Measurements from ENCODE around the gene KRT33A.

DNA sequence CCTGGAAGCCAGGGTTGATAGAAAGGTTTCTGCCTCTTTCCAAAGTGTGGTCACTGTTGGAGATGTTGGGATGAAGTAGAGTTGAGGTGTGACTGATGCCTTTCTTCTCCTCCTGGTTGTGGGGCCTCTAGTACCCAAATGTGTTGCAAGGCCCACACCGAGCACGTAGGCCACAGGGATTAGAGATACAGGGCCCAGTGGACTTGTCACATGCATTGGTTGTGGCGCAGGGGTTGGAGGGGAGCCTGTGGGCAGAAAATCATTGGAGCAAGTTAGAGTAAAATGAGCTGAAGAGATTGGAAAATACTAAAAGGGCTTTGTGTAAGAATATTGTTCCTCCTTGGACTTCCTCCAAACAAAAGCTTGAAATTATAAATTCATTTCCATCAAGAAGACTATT is 4.6 kb downstream of the KRT33A start:
- TF ChIP-seq, protein P1, sequence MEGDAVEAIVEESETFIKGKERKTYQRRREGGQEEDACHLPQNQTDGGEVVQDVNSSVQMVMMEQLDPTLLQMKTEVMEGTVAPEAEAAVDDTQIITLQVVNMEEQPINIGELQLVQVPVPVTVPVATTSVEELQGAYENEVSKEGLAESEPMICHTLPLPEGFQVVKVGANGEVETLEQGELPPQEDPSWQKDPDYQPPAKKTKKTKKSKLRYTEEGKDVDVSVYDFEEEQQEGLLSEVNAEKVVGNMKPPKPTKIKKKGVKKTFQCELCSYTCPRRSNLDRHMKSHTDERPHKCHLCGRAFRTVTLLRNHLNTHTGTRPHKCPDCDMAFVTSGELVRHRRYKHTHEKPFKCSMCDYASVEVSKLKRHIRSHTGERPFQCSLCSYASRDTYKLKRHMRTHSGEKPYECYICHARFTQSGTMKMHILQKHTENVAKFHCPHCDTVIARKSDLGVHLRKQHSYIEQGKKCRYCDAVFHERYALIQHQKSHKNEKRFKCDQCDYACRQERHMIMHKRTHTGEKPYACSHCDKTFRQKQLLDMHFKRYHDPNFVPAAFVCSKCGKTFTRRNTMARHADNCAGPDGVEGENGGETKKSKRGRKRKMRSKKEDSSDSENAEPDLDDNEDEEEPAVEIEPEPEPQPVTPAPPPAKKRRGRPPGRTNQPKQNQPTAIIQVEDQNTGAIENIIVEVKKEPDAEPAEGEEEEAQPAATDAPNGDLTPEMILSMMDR (conservative IDR thresholded peaks at IDR 0.05; ENCODE audit: low read depth in 2 of 2), result no peak
- TF ChIP-seq EZH2 (IDR thresholded peaks at IDR 0.05; ENCODE audit: low read depth, unreplicated experiment), result no peak
- no peak for TF ChIP-seq CREB1 (CRISPR knock-in tag; IDR thresholded peaks at IDR 0.05; ENCODE audit: low read depth)
- TF ChIP-seq POLR2AphosphoS5 (IDR thresholded peaks at IDR 0.05; ENCODE audit: low read depth), result no peak
- no peak for TF ChIP-seq NANOG (IDR thresholded peaks at IDR 0.05; ENCODE audit: borderline replicate concordance)
- TF ChIP-seq EZH2phosphoT487 (IDR thresholded peaks at IDR 0.05; ENCODE audit: unreplicated experiment), result no peak
- TF ChIP-seq, protein P2, sequence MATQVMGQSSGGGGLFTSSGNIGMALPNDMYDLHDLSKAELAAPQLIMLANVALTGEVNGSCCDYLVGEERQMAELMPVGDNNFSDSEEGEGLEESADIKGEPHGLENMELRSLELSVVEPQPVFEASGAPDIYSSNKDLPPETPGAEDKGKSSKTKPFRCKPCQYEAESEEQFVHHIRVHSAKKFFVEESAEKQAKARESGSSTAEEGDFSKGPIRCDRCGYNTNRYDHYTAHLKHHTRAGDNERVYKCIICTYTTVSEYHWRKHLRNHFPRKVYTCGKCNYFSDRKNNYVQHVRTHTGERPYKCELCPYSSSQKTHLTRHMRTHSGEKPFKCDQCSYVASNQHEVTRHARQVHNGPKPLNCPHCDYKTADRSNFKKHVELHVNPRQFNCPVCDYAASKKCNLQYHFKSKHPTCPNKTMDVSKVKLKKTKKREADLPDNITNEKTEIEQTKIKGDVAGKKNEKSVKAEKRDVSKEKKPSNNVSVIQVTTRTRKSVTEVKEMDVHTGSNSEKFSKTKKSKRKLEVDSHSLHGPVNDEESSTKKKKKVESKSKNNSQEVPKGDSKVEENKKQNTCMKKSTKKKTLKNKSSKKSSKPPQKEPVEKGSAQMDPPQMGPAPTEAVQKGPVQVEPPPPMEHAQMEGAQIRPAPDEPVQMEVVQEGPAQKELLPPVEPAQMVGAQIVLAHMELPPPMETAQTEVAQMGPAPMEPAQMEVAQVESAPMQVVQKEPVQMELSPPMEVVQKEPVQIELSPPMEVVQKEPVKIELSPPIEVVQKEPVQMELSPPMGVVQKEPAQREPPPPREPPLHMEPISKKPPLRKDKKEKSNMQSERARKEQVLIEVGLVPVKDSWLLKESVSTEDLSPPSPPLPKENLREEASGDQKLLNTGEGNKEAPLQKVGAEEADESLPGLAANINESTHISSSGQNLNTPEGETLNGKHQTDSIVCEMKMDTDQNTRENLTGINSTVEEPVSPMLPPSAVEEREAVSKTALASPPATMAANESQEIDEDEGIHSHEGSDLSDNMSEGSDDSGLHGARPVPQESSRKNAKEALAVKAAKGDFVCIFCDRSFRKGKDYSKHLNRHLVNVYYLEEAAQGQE (IDR thresholded peaks at IDR 0.05; ENCODE audit: unreplicated experiment), result no peak
- TF ChIP-seq, protein P3, sequence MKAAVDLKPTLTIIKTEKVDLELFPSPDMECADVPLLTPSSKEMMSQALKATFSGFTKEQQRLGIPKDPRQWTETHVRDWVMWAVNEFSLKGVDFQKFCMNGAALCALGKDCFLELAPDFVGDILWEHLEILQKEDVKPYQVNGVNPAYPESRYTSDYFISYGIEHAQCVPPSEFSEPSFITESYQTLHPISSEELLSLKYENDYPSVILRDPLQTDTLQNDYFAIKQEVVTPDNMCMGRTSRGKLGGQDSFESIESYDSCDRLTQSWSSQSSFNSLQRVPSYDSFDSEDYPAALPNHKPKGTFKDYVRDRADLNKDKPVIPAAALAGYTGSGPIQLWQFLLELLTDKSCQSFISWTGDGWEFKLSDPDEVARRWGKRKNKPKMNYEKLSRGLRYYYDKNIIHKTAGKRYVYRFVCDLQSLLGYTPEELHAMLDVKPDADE (IDR thresholded peaks at IDR 0.05), result no peak
- no peak for TF ChIP-seq JUNB (IDR thresholded peaks at IDR 0.05; ENCODE audit: unreplicated experiment)
- TF ChIP-seq ZNF114 (CRISPR knock-in tag; IDR thresholded peaks at IDR 0.05), result no peak
- no peak for TF ChIP-seq ZNF331 (CRISPR knock-in tag; IDR thresholded peaks at IDR 0.05; ENCODE audit: low read depth)
- no peak for TF ChIP-seq STAT1 (IDR thresholded peaks at IDR 0.05; ENCODE audit: unreplicated experiment)

All from GM23338 (cell line).